Activated CD4-positive, alpha-beta T cell treated with anti-CD3 and anti-CD28 coated beads, Interleukin-2, amount 50 U/mL, for 16 hours (primary cell): ENCODE data around the gene TJP2.
"Not testable (repeated sequence)": the region's sequence is repeated elsewhere in the genome, so short reads cannot be mapped to it uniquely, and the experiment has no call there.

ENCODE experiments used
- DNase-seq: peaks from one replicate; pipeline ENCODE4 v3.0.0-alpha.2; 2020

TJP2 gene

DNA sequence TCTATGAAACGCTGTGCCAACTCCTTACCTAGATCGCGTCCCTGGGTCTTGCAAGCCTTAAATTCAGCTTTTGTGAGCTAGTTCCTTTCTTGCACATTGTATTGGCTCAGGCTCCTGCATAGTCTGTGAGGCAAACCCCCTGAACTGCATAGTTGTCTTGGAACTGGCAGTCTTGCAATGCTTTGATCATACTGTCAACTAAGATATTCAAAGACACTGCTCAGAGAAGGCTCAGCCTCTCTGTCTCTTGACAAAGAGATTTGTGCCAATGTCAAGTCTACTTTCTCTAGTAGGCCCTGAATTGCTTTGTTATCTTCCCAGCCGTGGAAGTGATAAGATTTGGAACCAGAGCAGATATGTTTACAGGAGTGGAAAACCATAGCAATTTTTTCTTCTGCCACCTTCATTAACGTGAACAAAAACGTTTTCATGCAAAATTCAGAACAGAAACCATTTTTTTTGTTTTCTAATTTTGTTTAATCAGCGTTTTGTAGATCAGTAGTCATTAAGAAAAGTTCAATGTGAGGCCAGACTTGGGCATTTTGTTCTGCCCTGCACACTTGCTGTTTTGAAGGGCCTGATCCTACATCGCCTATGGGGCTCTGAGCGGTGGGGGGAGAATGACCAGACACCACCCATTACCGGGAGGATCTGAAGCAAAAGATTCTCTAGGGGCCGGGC lies 123.4 kb downstream of the TJP2 start:
- DNase-seq = no peak

GRCh38 chr9:69299315-69299714 lies 125.2 kb downstream of the TJP2 start:
- DNase-seq = no peak

- no peak for DNase-seq
Measured at GRCh38 chr9:69299826-69300225, 125.7 kb downstream of the TJP2 start.

DNA sequence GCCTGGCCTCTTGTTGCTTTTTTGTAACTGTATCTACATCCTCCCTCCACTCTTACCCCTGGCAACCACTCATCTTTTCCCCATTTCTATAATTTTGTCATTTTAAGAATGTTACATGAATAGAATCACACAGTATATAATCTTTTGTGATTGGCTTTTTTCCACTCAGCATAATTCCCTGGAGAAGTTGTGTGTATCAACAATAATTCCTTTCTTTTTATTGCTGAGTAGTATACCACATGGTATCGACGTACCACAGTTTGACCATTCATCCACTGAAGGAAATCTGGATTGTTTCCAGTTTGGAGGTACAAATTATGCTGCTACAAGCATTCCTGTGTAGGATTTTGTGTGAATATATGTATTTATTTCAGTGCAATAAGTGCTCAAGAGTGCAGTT lies 129.3 kb downstream of the TJP2 start:
- DNase-seq = no peak

- DNase-seq = not testable (repeated sequence)
Measured at GRCh38 chr9:69306895-69307445, 132.9 kb downstream of the TJP2 start.

GRCh38 chr9:69307446-69308205 lies 133.5 kb downstream of the TJP2 start:
- DNase-seq = no peak

- no peak for DNase-seq
Measured at GRCh38 chr9:69308206-69308931, 134.3 kb downstream of the TJP2 start.

- no peak for DNase-seq
Measured at GRCh38 chr9:69313175-69313574, 139.1 kb downstream of the TJP2 start.

DNA sequence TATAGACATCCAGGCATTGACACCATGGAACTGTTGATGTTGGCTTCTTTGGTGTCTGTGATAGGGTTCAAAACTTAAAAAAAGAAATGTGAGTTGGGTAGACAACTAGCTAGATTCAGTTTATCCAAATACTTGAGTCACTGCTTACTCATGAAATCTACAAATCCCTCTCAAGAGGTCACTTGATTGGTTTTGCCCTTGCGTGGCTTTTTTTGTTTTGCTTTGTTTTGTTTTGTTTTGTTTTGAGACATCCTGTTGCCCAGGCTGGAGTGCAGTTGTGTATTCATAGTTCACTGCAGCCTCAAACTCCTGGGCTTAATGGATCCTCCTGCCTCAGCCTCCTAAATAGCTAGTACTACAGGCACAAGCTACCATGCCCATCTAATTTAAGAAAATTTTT lies 140.5 kb downstream of the TJP2 start:
- DNase-seq = no peak

DNA sequence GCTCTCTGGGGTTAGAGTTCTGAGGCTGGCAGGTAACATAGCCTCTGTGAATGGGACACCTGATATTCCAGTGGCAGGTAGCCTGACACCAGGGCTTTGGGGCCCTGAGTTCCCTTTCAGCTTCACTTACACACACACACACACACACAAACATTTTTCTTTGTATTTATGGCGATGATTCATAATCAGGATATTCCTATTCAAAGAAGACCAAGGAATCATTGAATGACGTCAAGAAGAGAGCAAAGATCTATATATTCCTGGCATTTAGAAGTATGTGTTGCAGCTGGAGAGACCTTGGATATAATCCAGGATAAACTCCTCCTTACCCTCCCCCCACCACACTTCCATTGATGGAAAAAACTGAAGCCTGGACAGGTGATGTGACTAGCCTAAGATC lies 143.0 kb downstream of the TJP2 start:
- DNase-seq = no peak

GRCh38 chr9:69317894-69318293 lies 143.8 kb downstream of the TJP2 start:
- DNase-seq = peak; percentile 47

DNA sequence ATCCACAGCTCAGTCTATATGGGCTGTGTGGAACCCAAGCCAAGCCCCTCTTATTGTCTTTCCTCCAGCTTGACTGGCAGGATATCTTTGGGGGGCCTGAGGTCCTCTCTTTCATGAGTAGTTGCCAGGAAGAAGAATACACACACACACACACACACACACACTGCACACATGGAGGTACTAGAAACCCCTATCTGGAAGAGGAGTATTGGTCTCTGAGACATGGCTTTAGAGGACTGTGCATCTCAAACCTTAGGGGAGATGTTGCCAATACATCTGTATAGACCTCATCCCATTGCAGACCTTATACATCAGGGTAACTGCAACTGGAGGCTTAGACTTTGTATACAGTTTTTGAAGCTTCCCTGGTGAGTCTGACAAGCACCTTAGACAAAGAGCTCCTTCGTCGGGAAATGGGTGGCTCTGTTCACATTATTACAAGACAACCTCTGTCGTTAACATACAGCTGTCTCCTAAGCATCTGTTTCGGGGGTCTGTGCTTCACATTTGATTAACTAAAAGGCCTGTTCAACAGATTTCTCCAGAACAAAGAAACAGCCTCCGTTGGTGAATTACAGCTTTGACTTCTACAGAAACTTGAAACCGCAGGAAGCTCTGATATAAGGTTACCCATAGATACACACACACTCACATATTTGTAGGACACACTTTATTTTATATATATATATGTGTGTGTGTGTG lies 145.4 kb downstream of the TJP2 start:
- no peak for DNase-seq

GRCh38 chr9:69322256-69322655 lies 148.2 kb downstream of the TJP2 start:
- DNase-seq = no peak

DNA sequence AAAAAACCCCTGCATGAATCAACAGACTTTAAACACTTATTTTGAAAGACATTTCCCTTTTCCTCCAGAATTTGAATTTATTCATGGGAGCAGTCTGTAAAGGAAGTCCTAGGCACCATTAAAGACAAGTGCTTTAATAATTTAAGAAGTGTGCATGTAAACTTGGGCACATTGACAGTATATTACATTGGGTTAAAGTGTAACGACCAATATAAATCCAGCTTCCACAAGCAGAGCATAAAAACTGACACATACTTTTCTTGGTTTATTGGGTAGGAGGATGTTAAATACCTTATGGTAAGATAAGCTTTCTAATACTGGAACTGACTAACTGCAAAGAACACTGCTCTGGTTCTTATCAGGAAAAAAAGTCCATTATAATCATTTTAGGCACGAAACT lies 149.8 kb downstream of the TJP2 start:
- no peak for DNase-seq
